Lung microvascular endothelial cell (primary cell): ENCODE measurements around the gene VOPP1. TPM values are rescaled to one million over a fixed set of nuclear protein-coding genes. Genes with fewer than 3 reads are reported as not detected.
"Not testable (repeated sequence)": the region's sequence is repeated elsewhere in the genome, so short reads cannot be mapped to it uniquely, and the experiment has no call there.

Source experiments
- DNase-seq, 2 donors: peaks; one replicate each; pipeline versions ENCODE4 v3.0.0 to v3.0.0-alpha.2; 2010; ENCODE audit warnings: low read depth in 2 of 2
- total RNA-seq: library from RNA; depleted of rRNA; stranded (reverse); fragments of >200 nt; gene quantifications from 2 replicates; pipeline ENCODE4 v1.2.1, GENCODE V29; 2014

Gene VOPP1
- total RNA-seq, 1 donor from 2014 or later: 101 TPM

DNA sequence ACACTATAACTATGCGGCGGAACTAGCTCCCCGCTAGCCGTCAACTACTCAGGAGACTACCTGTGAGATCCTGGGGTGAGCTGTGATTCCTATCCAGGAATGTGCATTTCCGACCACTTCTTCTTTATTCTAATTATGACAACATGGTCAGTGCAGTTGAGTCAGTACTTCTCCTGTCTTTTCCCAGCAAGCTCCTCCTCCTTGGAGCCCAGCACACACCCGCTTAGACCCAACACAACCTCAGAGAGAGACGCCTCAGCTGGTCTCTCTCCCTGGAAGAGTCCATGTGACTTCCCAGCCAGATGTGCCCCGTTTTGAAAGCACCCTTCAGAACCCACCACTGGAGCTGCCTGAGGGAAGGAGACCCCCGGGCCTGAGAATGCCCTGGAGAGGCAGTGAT, 100.7 kb downstream of the VOPP1 start:
- not testable (repeated sequence) for DNase-seq

DNA sequence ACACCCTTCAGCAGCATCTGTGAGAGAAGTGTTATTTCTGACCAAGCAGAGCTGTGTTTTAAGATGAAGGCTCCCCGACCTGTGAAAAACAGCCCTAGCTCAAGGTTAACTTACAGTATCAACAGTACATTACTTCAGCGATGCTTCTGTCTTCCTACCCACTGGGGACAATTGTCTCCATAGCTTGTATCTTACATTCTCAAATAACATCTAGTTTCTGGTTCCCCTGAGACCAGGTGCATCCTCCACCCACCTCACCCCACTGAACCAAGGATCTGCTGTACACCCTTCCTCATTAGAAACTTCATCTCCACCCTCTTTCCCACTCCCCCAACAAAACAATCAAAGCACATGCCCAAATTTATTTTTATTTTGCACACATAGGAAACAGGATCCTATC, 102.0 kb downstream of the VOPP1 start:
- DNase-seq: no peak

DNA sequence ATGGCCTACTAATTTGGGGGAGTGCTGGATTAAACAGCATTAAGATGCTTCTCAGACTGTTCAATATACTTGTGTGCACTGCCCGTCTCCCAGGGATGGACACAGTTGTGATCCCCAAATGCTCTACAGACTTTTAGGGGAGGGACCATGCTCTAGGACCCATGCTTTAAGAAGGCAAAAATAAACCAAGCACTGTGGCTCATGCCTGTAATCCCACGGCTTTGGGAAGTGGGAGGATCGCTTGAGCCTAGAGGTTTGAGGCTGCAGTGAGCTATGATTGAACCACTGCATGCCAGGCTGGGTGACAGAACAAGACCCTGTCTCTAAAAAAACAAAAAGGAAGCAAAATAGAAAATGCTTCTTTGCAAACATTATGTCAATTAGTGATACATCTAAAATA, 102.6 kb downstream of the VOPP1 start:
- DNase-seq: no peak

DNA sequence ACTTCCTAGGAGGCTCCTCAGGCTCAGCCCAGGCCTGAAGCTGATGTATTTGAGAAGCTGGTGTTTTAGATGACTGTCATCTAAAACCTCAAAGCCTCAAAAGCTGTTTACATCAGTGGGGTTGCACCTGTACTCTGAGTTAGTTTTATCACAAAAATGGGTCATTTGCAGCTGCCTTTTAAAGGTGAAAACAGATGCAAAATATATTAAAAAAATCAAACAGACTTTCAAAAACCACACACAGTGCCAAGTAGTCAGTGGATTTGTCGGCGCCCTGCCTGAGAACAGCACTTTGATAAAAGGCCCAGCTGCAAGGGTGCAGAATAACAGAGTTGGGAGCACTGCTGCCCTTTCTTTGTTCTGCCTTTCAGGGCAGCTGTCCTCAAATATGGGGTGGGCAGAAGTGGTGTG, 103.0 kb downstream of the VOPP1 start:
- no peak for DNase-seq

DNA sequence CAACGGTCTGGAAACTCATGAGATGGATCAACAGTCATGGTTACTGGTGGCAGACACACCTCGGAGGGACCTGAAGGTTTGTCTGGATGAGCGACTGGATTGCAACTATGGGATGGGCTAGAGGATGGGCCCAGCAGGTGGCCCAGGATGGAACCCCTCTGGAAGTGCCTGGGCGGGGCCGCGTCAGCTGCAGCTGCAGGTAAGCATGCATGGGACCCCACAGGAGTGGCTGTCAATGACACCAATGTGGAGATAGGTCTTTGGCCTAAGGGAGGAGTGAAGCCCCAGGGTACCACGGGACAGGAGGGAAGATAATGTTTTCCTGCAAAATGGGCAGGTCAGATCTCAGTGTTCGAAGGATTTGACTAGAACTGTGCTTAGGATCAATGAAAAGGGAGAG, 103.8 kb downstream of the VOPP1 start:
- no peak for DNase-seq

DNA sequence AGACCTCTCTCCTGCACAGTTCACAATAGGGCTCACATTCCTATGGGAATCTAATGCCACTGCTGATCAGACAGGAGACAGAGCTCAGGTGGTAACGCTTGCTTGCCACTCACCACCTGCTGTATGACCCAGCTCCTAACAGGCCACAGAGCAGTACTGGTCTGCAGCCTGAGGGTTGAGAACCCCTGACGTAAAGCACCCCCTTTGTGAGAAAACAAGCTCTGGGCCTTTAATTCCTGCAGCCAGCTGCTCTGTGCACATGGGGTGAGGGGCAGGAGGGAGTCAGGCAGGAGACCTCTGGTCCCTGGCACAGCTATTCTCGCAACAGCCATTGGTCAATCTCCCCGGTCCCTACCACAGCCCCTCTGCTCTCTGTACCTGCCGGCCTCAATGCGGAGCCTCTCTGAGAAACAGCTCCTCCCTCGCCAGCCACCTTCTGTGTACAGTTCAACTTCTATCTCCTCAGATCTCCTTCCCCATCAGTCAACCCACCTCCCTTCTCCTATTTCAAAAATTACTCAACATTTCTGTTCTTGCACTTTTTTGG, 105.2 kb downstream of the VOPP1 start:
- no peak for DNase-seq

DNA sequence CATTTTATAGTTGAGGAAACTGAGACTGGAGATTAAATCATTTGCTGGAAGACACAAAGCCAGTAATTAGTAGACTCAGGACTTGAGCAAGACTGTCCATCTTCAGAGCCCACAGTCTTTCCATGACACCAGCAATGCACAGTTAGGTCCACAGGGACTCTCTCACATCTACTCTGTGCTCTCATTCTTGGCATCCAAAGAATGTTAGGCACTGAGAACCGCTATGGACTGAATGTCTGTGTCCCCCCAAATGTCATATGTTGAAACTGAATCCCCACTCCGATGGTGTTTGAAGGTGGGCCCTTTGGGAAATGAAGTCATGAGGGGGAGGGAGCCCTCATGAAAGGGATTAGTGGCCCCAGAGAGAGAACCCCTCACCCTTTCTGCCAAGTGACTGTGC, 106.6 kb downstream of the VOPP1 start:
- DNase-seq: no peak

- DNase-seq: no peak
Measured at GRCh38 chr7:55464422-55464821, 107.9 kb downstream of the VOPP1 start.

GRCh38 chr7:55463686-55464262, 108.5 kb downstream of the VOPP1 start:
- no peak for DNase-seq

GRCh38 chr7:55458351-55458750, 114.0 kb downstream of the VOPP1 start:
- no peak for DNase-seq

DNA sequence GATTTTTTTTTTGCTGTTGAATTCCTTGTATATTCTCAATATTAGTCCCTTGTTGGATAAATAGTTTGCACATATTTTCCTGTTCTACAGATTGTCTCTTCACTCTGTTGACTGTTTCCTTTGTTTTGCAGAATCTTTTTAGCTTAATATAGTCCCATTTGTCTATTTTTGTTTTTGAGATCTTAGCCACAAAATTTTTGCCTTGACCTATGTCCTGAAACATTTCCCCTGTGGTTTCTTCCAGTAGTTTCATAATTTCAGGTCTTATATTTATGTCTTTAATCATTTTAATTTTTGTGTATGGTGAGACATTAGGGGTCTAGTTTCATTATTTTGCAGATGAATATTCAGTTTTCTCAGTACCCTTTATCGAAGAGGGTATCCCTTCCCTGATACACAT, 114.5 kb downstream of the VOPP1 start:
- DNase-seq: no peak

DNA sequence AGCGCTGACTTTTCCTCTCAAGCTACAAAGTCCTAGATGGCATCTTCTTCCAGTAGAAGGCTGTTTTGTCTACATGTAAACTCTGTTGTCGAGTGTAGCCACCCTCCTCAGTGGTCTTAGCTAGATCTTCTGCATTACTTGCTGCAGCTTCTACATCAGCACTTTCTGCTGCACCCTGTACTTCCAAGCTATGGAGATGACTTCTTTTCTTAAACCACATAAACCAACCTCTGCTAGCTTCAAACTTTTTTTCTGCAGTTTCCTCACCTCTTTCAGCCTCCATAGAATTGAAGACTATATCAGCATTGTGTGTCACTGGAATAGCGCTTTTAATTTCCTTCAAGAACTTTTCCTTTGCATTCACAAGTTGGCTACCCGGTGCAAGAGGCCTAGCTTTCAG, 119.3 kb downstream of the VOPP1 start:
- no peak for DNase-seq

DNA sequence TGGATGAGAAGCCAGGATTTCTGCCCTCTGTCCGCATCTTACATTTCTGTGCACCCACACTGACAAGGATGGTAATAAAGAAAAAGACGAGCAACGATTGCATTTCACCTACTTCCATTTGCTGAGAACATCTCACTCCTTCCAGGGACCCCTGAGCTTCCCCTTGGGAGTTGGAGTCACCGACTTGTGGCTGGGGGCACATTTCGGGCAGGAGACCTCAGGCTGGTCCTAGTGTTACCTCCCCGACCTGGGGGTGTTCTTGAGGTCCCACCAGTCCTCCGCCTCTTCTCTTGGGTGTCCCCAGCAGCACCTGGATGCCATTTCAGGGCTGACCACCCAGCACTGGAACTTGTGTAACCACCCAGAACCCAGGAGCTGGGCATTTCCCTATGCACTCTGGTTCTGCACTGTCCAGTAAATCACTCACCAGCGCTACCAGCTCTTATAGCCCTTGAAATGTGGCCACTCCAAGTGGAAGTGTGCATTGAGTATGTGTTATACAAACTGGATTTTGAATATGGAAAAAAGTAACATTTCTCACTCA, 122.2 kb downstream of the VOPP1 start:
- no peak for DNase-seq

DNA sequence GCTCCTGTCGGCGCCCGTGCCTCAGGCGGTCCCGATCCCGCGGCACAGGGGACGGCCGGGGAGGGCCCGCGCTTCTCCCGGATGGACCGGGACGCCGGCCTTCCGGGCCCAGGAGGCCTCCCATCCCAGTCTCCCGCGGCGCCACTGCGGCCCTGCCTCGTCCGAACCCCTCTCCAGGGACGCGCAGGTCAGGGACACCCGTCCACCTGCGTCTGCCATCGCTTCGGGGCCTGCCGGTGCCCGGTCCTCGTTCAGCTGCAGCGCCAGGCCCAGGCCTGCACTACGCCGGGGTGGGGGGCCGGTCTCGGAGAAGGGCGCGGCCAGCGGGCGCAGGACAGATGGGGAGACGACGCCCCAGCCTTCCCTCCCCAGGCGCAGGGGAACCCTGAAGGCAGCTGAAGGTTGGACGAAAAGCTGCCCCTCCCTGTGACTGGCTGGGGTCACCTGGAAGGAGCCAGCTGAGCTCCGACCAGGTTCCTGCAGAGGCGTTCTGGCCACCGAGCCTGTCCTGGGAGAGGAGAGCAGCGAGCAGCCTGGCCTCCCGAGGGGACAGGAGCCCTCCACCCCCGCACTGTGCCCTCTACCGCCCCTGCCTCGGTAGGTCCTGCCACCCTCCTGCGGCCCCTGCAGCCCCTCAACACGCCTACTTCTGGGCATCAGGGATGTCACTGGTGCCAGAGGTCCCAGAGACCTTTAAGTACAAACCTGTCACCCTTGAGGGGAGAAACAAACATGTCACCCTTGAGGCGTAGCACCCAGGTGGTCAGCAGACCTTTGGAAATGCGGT, 122.9 kb downstream of the VOPP1 start:
- no peak for DNase-seq

- DNase-seq: no peak
Measured at GRCh38 chr7:55448526-55448925, 123.8 kb downstream of the VOPP1 start.

DNA sequence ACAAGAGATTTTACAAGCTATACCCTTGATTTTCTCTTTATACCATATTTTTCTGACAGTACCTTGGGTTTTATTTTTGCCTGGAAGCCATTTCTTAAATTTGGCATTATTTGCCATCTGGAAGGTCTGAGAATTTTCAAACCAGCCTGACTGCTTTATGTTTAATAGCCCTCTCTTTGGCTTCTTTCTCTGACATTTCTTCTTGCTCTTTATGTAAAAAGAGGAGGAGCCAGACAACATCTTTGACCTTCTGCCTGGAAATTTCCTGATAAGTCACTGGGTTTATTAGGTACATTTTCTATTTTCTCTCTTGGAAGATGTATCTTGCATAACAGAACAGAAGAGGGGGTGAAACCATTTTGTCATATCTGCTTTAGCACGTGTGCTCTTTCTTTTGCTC, 127.5 kb downstream of the VOPP1 start:
- DNase-seq: no peak

DNA sequence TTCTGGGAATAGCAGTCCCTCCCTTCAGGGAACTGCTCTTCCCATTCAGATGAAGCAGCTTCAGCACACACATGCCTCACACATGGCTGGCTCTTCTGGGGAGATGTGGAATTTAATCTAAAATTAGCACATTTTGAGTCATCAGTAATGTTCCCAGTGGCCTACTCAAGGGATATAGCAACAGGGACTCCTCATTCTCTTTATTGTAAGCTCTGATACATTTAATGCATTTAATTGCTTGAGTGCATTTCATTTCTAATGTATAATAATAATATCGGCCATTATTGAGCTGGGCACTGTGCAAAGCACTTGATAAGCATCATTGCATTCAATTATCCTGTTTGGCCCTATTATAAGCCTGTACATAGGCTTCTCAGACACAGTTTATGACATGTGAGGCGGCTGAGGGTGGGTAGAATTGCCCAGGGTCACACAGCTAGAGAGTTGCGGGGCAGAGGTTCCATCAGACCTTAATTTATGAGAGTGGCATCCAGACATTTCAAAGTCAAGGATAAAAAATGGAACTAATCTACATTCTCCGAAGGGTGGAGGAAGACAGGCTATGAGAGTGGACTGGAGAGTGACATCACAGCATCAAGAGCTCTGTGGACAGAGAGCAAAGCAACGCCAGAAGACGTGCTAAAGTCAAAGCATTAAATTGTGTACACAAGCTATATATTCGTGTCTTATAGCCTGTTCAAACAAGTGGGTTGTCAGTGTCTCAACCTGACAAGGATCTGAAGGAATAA, 130.4 kb downstream of the VOPP1 start:
- no peak for DNase-seq

DNA sequence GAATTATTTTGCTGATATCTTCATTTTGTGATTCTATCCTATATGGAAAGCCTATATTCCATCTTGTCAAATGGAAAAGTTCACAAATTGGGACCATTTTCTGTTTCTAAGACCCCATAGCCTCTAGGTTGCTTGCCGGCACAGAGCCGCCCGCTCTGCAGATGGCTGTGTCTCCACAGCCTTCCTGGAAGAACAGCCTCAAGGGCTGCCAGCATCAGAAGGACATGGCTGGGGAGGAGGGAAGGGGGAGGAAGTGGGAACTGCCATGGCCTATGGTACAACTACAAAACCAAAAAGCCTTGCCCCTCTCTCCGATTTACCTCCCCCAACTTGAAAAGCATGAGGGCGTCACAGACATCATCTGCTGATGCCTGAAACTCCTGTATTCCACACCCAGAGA, 131.3 kb downstream of the VOPP1 start:
- DNase-seq: no peak

GRCh38 chr7:55440040-55440690, 132.1 kb downstream of the VOPP1 start:
- no peak for DNase-seq

GRCh38 chr7:55439627-55440026, 132.7 kb downstream of the VOPP1 start:
- DNase-seq: peak in 1 of 2 donors; percentile 29

- DNase-seq: peak; percentile 41 to 51
Measured at GRCh38 chr7:55438757-55439525, 133.4 kb downstream of the VOPP1 start.
